GM19452 (cell line): Measurements from ENCODE around the gene TMEM184A.

Experiments used
- ATAC-seq: cut with Tn5 transposase; IDR thresholded peaks from one replicate; pipeline ENCODE4 v1.9.1; 2021; ENCODE audit not compliant: unreplicated experiment

Gene TMEM184A

GRCh38 chr7:1569016-1569415 lies 13.0 kb upstream of the TMEM184A start:
- no peak for ATAC-seq

GRCh38 chr7:1567896-1568510 lies 12.0 kb upstream of the TMEM184A start:
- no peak for ATAC-seq

- no peak for ATAC-seq
These were observed 11.2 kb upstream of the TMEM184A start for GRCh38 chr7:1567049-1567771.

GRCh38 chr7:1566687-1567048 lies 10.7 kb upstream of the TMEM184A start:
- ATAC-seq = no peak

GRCh38 chr7:1564603-1565022 lies 8.6 kb upstream of the TMEM184A start:
- no peak for ATAC-seq

- no peak for ATAC-seq
These were observed 8.1 kb upstream of the TMEM184A start for GRCh38 chr7:1563981-1564602.

- no peak for ATAC-seq
These were observed 6.6 kb upstream of the TMEM184A start for GRCh38 chr7:1562597-1563051.

GRCh38 chr7:1562116-1562515 lies 6.1 kb upstream of the TMEM184A start:
- no peak for ATAC-seq

GRCh38 chr7:1561036-1561940 lies 5.3 kb upstream of the TMEM184A start:
- no peak for ATAC-seq

- no peak for ATAC-seq
These were observed 4.6 kb upstream of the TMEM184A start for GRCh38 chr7:1560620-1561031.

GRCh38 chr7:1559626-1560590 lies 3.9 kb upstream of the TMEM184A start:
- ATAC-seq = no peak

GRCh38 chr7:1558841-1559625 lies 3.0 kb upstream of the TMEM184A start:
- ATAC-seq = no peak

- no peak for ATAC-seq
These were observed 2.3 kb upstream of the TMEM184A start for GRCh38 chr7:1558181-1558811.

GRCh38 chr7:1557771-1558170 lies 1.8 kb upstream of the TMEM184A start:
- ATAC-seq = no peak

GRCh38 chr7:1557006-1557405 lies 1.0 kb upstream of the TMEM184A start:
- no peak for ATAC-seq

- no peak for ATAC-seq
These were observed 776 bp downstream of the TMEM184A start for GRCh38 chr7:1555046-1555812.

- ATAC-seq = no peak
These were observed 1.5 kb downstream of the TMEM184A start for GRCh38 chr7:1554333-1555045.
